WTC11 (cell line): ENCODE measurements around the gene HPGD. TPM values are rescaled to one million over a fixed set of nuclear protein-coding genes. Genes with fewer than 3 reads are reported as not detected.

Source experiments
- ATAC-seq: fragments of 200-7000 bp; cut with Tn5 transposase; 2 replicates; pipeline ENCODE4 v1.10.0; 2021; ENCODE audit warnings: mild to moderate bottlenecking, moderate library complexity
- CTCF ChIA-PET: fragments of 300-600 bp; sonication (Branson Sonifier 250); formaldehyde crosslinking; loops from one replicate; lab custom pipeline; 2021; ENCODE audit warnings: antibody characterized with exemption; lab: Charles Lee
- POLR2A ChIA-PET: fragments of 350-600 bp; sonication (Branson Sonifier 250); formaldehyde crosslinking; loops from one replicate; lab custom pipeline; 2021; ENCODE audit warnings: antibody characterized with exemption; lab: Charles Lee
- DNase-seq: peaks from one replicate; pipeline ENCODE4 v3.0.0; 2021; ENCODE audit warnings: low spot score
- H3K27ac Mint-ChIP-seq: 2 replicates; pipeline ENCODE4 v1.8.0; 2021; ENCODE audit warnings: mixed read lengths
- H3K27me3 Mint-ChIP-seq: 2 replicates; pipeline ENCODE4 v1.8.0; 2021; ENCODE audit warnings: low read depth, mild to moderate bottlenecking, moderate library complexity, mixed read lengths
- H3K36me3 Mint-ChIP-seq: 2 replicates; pipeline ENCODE4 v1.8.0; 2021; ENCODE audit warnings: mixed read lengths
- H3K4me1 Mint-ChIP-seq: 2 replicates; pipeline ENCODE4 v1.8.0; 2022; ENCODE audit warnings: mixed read lengths
- H3K4me3 Mint-ChIP-seq: 2 replicates; pipeline ENCODE4 v1.8.0; 2021; ENCODE audit warnings: mild to moderate bottlenecking, moderate library complexity, mixed read lengths
- H3K9me3 Mint-ChIP-seq: 2 replicates; pipeline ENCODE4 v1.8.0; 2021; ENCODE audit warnings: mixed read lengths
- CREM ChIP-seq: sonication (generic); formaldehyde crosslinking; IDR thresholded peaks from 2 replicates; pipeline ENCODE4 v1.8.1; 2022; ENCODE audit warnings: mild to moderate bottlenecking, missing genetic modification reagents, moderate library complexity
- FOXK1 ChIP-seq: sonication (generic); formaldehyde crosslinking; IDR thresholded peaks from 2 replicates; pipeline ENCODE4 v1.8.0; 2022; ENCODE audit warnings: mild to moderate bottlenecking, moderate library complexity, missing genetic modification reagents
- GRHL2 ChIP-seq: fragments of 250-450 bp; sonication (Bioruptor Pico); IDR thresholded peaks from 2 replicates; pipeline ENCODE4 v1.8.0; 2022; ENCODE audit warnings: mild to moderate bottlenecking, moderate library complexity; ENCODE audit not compliant: insufficient replicate concordance, severe bottlenecking
- GTF2I ChIP-seq: fragments of 250-450 bp; sonication (Bioruptor Pico); conservative IDR thresholded peaks from 2 replicates; pipeline ENCODE4 v1.4.0; 2021; ENCODE audit warnings: mild to moderate bottlenecking
- MYBL2 ChIP-seq: sonication (generic); formaldehyde crosslinking; IDR thresholded peaks from 2 replicates; pipeline ENCODE4 v1.8.1; 2023; ENCODE audit warnings: mild to moderate bottlenecking, moderate library complexity, missing genetic modification reagents
- PRRX2 ChIP-seq: fragments of 250-450 bp; sonication (Bioruptor Pico); IDR thresholded peaks from 2 replicates; pipeline ENCODE4 v1.8.0; 2021; ENCODE audit warnings: mild to moderate bottlenecking
- TP53 ChIP-seq: sonication (generic); formaldehyde crosslinking; IDR thresholded peaks from 2 replicates; pipeline ENCODE4 v1.8.1; 2023; ENCODE audit warnings: mild to moderate bottlenecking, missing genetic modification reagents
- ZNF317 ChIP-seq: sonication (generic); formaldehyde crosslinking; IDR thresholded peaks from 2 replicates; pipeline ENCODE4 v1.8.1; 2023; ENCODE audit warnings: low read depth, mild to moderate bottlenecking, moderate library complexity, missing genetic modification reagents, borderline replicate concordance
- ZNF423 ChIP-seq: fragments of 250-450 bp; sonication (Bioruptor Pico); IDR thresholded peaks from 2 replicates; pipeline ENCODE4 v2.1.2; 2022; ENCODE audit warnings: mild to moderate bottlenecking, moderate library complexity
- total RNA-seq: library from RNA; stranded (reverse); gene quantifications from 3 replicates; pipeline ENCODE4 v1.2.3, GENCODE V29; 2021
- TF ChIP-seq, protein P1 (sequence below): sonication (generic); formaldehyde crosslinking; IDR thresholded peaks from 2 replicates; pipeline ENCODE4 v1.8.0; 2023; ENCODE audit warnings: missing genetic modification reagents
- TF ChIP-seq, protein P2 (sequence below): sonication (generic); formaldehyde crosslinking; IDR thresholded peaks from 2 replicates; pipeline ENCODE4 v1.8.0; 2023; ENCODE audit warnings: missing genetic modification reagents, mild to moderate bottlenecking, borderline replicate concordance
- TF ChIP-seq, protein P3 (sequence below): sonication (generic); formaldehyde crosslinking; IDR thresholded peaks from 2 replicates; pipeline ENCODE4 v1.8.1; 2022; ENCODE audit warnings: low read depth, missing genetic modification reagents, borderline replicate concordance
- TF ChIP-seq, protein P4 (sequence below): sonication (generic); formaldehyde crosslinking; IDR thresholded peaks from 2 replicates; pipeline ENCODE4 v1.8.1; 2022; ENCODE audit warnings: mild to moderate bottlenecking, missing genetic modification reagents, moderate library complexity, borderline replicate concordance
- TF ChIP-seq, protein P5 (sequence below): sonication (generic); formaldehyde crosslinking; IDR thresholded peaks from 2 replicates; pipeline ENCODE4 v1.8.1; 2023; ENCODE audit warnings: mild to moderate bottlenecking, missing genetic modification reagents, borderline replicate concordance
- TF ChIP-seq, protein P6 (sequence below): sonication (generic); formaldehyde crosslinking; IDR thresholded peaks from 2 replicates; pipeline ENCODE4 v1.8.0; 2022; ENCODE audit warnings: mild to moderate bottlenecking, missing genetic modification reagents
- TF ChIP-seq, protein P7 (sequence below): fragments of 250-450 bp; sonication (Bioruptor Pico); conservative IDR thresholded peaks from 2 replicates; pipeline ENCODE4 v1.9.0; 2021; ENCODE audit warnings: mild to moderate bottlenecking
- TF ChIP-seq, protein P8 (sequence below): fragments of 250-450 bp; sonication (Bioruptor Pico); IDR thresholded peaks from 2 replicates; pipeline ENCODE4 v2.1.2; 2022; ENCODE audit warnings: mild to moderate bottlenecking, moderate library complexity
- TF ChIP-seq, protein P9 (sequence below): sonication (generic); formaldehyde crosslinking; conservative IDR thresholded peaks from 2 replicates; pipeline ENCODE4 v1.8.1; 2022; ENCODE audit warnings: mild to moderate bottlenecking, missing genetic modification reagents

The HPGD gene
- total RNA-seq, 1 experiment from 2014 or later, result 3.6 TPM

DNA sequence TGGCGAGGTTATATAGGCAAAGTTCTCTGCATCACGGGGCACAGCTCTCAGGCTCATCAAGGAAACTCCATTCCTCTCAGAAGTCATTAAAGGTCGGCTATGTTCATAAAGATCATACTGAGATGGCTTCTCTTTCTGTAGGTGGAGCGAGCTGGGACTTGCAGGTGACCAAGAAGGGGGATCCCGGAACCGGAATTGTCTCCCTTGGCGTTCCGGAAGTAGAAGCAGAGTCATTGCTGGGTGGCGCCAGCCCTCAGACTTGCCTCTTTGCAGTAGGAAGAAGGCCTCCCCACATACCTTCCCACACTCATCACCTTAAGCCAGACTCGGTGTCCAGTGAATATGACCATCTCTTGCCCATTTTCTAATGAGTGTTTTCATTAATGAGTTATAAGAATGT lies 17.9 kb upstream of the HPGD start:
- no peak for DNase-seq
- POLR2A ChIA-PET, result no interaction called here
- Mint-ChIP-seq H3K36me3 (no peaks in the 10 kb centered on the region), H3K4me3 (no peak overlapping the region), H3K4me1 (no peaks in the 10 kb centered on the region), H3K27ac (no peak overlapping the region), H3K9me3 (no peaks in the 10 kb centered on the region), H3K27me3 (no peaks in the 10 kb centered on the region)
- CTCF ChIA-PET, result no interaction called here
- ATAC-seq, result no peak
- TF ChIP-seq, protein P1, sequence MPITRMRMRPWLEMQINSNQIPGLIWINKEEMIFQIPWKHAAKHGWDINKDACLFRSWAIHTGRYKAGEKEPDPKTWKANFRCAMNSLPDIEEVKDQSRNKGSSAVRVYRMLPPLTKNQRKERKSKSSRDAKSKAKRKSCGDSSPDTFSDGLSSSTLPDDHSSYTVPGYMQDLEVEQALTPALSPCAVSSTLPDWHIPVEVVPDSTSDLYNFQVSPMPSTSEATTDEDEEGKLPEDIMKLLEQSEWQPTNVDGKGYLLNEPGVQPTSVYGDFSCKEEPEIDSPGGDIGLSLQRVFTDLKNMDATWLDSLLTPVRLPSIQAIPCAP, result no peak
- TF ChIP-seq TP53 (CRISPR knock-in tag), result no peak
- TF ChIP-seq, protein P2, sequence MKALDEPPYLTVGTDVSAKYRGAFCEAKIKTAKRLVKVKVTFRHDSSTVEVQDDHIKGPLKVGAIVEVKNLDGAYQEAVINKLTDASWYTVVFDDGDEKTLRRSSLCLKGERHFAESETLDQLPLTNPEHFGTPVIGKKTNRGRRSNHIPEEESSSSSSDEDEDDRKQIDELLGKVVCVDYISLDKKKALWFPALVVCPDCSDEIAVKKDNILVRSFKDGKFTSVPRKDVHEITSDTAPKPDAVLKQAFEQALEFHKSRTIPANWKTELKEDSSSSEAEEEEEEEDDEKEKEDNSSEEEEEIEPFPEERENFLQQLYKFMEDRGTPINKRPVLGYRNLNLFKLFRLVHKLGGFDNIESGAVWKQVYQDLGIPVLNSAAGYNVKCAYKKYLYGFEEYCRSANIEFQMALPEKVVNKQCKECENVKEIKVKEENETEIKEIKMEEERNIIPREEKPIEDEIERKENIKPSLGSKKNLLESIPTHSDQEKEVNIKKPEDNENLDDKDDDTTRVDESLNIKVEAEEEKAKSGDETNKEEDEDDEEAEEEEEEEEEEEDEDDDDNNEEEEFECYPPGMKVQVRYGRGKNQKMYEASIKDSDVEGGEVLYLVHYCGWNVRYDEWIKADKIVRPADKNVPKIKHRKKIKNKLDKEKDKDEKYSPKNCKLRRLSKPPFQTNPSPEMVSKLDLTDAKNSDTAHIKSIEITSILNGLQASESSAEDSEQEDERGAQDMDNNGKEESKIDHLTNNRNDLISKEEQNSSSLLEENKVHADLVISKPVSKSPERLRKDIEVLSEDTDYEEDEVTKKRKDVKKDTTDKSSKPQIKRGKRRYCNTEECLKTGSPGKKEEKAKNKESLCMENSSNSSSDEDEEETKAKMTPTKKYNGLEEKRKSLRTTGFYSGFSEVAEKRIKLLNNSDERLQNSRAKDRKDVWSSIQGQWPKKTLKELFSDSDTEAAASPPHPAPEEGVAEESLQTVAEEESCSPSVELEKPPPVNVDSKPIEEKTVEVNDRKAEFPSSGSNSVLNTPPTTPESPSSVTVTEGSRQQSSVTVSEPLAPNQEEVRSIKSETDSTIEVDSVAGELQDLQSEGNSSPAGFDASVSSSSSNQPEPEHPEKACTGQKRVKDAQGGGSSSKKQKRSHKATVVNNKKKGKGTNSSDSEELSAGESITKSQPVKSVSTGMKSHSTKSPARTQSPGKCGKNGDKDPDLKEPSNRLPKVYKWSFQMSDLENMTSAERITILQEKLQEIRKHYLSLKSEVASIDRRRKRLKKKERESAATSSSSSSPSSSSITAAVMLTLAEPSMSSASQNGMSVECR (CRISPR knock-in tag), result no peak
- no peak for TF ChIP-seq ZNF317 (CRISPR knock-in tag)
- TF ChIP-seq, protein P3, sequence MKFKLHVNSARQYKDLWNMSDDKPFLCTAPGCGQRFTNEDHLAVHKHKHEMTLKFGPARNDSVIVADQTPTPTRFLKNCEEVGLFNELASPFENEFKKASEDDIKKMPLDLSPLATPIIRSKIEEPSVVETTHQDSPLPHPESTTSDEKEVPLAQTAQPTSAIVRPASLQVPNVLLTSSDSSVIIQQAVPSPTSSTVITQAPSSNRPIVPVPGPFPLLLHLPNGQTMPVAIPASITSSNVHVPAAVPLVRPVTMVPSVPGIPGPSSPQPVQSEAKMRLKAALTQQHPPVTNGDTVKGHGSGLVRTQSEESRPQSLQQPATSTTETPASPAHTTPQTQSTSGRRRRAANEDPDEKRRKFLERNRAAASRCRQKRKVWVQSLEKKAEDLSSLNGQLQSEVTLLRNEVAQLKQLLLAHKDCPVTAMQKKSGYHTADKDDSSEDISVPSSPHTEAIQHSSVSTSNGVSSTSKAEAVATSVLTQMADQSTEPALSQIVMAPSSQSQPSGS (CRISPR knock-in tag), result no peak
- TF ChIP-seq, protein P4, sequence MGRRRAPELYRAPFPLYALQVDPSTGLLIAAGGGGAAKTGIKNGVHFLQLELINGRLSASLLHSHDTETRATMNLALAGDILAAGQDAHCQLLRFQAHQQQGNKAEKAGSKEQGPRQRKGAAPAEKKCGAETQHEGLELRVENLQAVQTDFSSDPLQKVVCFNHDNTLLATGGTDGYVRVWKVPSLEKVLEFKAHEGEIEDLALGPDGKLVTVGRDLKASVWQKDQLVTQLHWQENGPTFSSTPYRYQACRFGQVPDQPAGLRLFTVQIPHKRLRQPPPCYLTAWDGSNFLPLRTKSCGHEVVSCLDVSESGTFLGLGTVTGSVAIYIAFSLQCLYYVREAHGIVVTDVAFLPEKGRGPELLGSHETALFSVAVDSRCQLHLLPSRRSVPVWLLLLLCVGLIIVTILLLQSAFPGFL (CRISPR knock-in tag), result no peak
- TF ChIP-seq, protein P5, sequence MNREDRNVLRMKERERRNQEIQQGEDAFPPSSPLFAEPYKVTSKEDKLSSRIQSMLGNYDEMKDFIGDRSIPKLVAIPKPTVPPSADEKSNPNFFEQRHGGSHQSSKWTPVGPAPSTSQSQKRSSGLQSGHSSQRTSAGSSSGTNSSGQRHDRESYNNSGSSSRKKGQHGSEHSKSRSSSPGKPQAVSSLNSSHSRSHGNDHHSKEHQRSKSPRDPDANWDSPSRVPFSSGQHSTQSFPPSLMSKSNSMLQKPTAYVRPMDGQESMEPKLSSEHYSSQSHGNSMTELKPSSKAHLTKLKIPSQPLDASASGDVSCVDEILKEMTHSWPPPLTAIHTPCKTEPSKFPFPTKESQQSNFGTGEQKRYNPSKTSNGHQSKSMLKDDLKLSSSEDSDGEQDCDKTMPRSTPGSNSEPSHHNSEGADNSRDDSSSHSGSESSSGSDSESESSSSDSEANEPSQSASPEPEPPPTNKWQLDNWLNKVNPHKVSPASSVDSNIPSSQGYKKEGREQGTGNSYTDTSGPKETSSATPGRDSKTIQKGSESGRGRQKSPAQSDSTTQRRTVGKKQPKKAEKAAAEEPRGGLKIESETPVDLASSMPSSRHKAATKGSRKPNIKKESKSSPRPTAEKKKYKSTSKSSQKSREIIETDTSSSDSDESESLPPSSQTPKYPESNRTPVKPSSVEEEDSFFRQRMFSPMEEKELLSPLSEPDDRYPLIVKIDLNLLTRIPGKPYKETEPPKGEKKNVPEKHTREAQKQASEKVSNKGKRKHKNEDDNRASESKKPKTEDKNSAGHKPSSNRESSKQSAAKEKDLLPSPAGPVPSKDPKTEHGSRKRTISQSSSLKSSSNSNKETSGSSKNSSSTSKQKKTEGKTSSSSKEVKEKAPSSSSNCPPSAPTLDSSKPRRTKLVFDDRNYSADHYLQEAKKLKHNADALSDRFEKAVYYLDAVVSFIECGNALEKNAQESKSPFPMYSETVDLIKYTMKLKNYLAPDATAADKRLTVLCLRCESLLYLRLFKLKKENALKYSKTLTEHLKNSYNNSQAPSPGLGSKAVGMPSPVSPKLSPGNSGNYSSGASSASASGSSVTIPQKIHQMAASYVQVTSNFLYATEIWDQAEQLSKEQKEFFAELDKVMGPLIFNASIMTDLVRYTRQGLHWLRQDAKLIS (CRISPR knock-in tag), result no peak
- TF ChIP-seq GTF2I (CRISPR knock-in tag), result no peak
- no peak for TF ChIP-seq FOXK1 (CRISPR knock-in tag)
- TF ChIP-seq, protein P6, sequence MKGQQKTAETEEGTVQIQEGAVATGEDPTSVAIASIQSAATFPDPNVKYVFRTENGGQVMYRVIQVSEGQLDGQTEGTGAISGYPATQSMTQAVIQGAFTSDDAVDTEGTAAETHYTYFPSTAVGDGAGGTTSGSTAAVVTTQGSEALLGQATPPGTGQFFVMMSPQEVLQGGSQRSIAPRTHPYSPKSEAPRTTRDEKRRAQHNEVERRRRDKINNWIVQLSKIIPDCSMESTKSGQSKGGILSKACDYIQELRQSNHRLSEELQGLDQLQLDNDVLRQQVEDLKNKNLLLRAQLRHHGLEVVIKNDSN, result no peak
- no peak for TF ChIP-seq CREM (CRISPR knock-in tag)
- TF ChIP-seq, protein P7, sequence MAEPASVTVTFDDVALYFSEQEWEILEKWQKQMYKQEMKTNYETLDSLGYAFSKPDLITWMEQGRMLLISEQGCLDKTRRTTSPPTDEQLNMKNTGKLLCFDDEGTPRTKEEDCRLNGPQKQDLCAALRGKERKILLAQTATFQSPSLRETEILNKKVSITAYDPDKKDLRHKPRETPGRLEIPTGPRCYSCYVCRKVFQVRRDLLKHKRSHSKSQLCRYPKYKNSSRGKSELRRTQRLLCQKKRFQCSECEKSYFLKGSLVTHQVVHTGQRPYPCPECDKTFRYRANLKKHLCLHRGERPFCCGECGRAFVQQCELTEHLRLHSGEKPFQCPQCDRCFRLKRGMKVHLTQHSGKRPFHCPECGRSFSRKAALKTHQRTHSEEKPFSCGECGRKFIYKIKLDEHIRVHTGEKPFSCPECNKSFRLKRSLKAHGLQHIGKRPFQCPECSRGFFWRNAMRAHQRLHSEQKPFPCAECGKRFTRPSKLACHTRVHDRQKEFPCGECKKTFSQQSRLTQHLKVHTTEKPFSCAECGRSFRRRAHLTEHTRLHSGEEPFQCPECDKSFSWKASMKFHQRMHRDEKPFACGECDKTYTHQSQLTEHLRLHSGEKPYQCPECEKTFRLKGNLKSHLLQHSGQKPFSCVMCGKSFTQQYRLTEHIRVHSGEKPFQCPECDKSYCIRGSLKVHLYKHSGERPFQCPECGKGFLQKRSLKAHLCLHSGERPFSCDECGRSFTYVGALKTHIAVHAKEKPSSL (CRISPR knock-in tag), result no peak
- no peak for TF ChIP-seq PRRX2
- TF ChIP-seq, protein P8, sequence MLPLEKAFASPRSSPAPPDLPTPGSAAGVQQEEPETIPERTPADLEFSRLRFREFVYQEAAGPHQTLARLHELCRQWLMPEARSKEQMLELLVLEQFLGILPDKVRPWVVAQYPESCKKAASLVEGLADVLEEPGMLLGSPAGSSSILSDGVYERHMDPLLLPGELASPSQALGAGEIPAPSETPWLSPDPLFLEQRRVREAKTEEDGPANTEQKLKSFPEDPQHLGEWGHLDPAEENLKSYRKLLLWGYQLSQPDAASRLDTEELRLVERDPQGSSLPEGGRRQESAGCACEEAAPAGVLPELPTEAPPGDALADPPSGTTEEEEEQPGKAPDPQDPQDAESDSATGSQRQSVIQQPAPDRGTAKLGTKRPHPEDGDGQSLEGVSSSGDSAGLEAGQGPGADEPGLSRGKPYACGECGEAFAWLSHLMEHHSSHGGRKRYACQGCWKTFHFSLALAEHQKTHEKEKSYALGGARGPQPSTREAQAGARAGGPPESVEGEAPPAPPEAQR (CRISPR knock-in tag), result no peak
- no peak for TF ChIP-seq GRHL2
- TF ChIP-seq ZNF423 (CRISPR knock-in tag), result no peak
- TF ChIP-seq, protein P9, sequence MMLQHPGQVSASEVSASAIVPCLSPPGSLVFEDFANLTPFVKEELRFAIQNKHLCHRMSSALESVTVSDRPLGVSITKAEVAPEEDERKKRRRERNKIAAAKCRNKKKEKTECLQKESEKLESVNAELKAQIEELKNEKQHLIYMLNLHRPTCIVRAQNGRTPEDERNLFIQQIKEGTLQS (CRISPR knock-in tag), result no peak
- TF ChIP-seq MYBL2, result no peak
